Osteoblast (primary cell): ENCODE measurements around the gene CD109. TPM values are rescaled to one million over a fixed set of nuclear protein-coding genes. Genes with fewer than 3 reads are reported as not detected.

Experiments
- DNase-seq: peaks from one replicate; pipeline ENCODE4 v3.0.0; 2011; ENCODE audit warnings: low spot score, mixed read lengths; ENCODE audit not compliant: insufficient read length; ENCODE audit errors: missing footprints
- H2AFZ ChIP-seq: 2 replicates; pipeline ENCODE4 v1.6.0; 2011; ENCODE audit warnings: mild to moderate bottlenecking, low read length
- H3K27ac ChIP-seq: 2 replicates; pipeline ENCODE4 v1.5.1; 2011; ENCODE audit warnings: mild to moderate bottlenecking, low read depth, low read length, moderate library complexity
- H3K27me3 ChIP-seq: 2 replicates; pipeline ENCODE4 v1.6.0; 2012; ENCODE audit warnings: mild to moderate bottlenecking, control low read depth, inconsistent platforms, low read length, moderate library complexity; ENCODE audit not compliant: insufficient read depth
- H3K36me3 ChIP-seq: 2 replicates; pipeline ENCODE4 v1.5.1; 2011; ENCODE audit warnings: mild to moderate bottlenecking, low read length, control low read depth, moderate library complexity; ENCODE audit not compliant: insufficient read depth
- H3K4me1 ChIP-seq: 2 replicates; pipeline ENCODE4 v1.5.1; 2011; ENCODE audit warnings: mild to moderate bottlenecking, low read length, control low read depth, moderate library complexity; ENCODE audit not compliant: insufficient read depth
- H3K4me2 ChIP-seq: 2 replicates; pipeline ENCODE4 v1.6.0; 2011; ENCODE audit warnings: mild to moderate bottlenecking, low read length; ENCODE audit not compliant: insufficient read depth
- H3K4me3 ChIP-seq: fragments of 200-600 bp; sonication (generic); 3 replicates; pipeline ENCODE4 v1.5.1; 2012; ENCODE audit warnings: mild to moderate bottlenecking, low read length, inconsistent platforms; ENCODE audit not compliant: insufficient read depth
- H3K79me2 ChIP-seq: 2 replicates; pipeline ENCODE4 v1.6.0; 2012; ENCODE audit warnings: mild to moderate bottlenecking, low read length, control low read depth, inconsistent platforms; ENCODE audit not compliant: insufficient read depth
- H3K9me3 ChIP-seq: 2 replicates; pipeline ENCODE4 v1.5.1; 2011; ENCODE audit warnings: low read depth, low read length, control low read depth
- H4K20me1 ChIP-seq: 2 replicates; pipeline ENCODE4 v1.6.0; 2012; ENCODE audit warnings: mild to moderate bottlenecking, low read length, control low read depth; ENCODE audit not compliant: insufficient read depth
- total RNA-seq: library from RNA; depleted of rRNA; stranded (reverse); fragments of >200 nt; gene quantifications from 2 replicates; pipeline ENCODE4 v1.2.3, GENCODE V29; 2012
- TF ChIP-seq, protein P1 (sequence below): IDR thresholded peaks from 2 replicates; pipeline ENCODE4 v1.5.1; 2011; ENCODE audit warnings: mild to moderate bottlenecking, low read depth, low read length, moderate library complexity; ENCODE audit errors: extremely low read depth

Gene CD109
- total RNA-seq, 1 donor: 93.4 TPM

DNA sequence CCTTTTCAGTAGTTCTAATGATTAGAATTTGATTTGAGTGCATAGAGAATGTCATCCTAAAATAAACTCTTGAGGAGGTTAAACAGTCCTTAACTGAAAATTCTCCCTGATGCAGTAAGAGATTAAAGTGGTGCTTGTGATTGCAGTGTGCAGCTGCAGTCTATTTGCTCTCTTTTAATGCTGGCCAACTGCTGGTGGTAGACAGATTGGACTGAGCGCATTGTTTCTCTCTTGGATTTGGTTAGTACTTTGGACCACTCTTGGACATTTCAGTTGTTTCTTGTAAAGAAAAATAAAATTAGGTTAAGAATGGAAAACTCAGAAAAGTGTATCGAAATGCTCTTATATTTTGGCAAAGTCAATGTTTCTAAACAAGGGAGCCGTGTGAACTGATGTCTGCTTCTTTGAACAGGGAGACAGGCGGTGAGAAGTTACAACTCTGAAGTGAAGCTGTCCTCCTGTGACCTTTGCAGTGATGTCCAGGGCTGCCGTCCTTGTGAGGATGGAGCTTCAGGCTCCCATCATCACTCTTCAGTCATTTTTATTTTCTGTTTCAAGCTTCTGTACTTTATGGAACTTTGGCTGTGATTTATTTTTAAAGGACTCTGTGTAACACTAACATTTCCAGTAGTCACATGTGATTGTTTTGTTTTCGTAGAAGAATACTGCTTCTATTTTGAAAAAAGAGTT, 127.2 kb downstream of the CD109 start:
- H2AFZ ChIP-seq: no peak overlapping the region
- no peak for DNase-seq
- no peaks in the 10 kb centered on the region for H4K20me1 ChIP-seq
- H3K27ac ChIP-seq: no peak overlapping the region
- no peaks in the 10 kb centered on the region for H3K9me3 ChIP-seq
- H3K4me1 ChIP-seq: no peaks in the 10 kb centered on the region
- no peaks in the 10 kb centered on the region for H3K36me3 ChIP-seq
- H3K27me3 ChIP-seq: no peaks in the 10 kb centered on the region
- no peaks in the 10 kb centered on the region for H3K79me2 ChIP-seq
- no peak overlapping the region for H3K4me3 ChIP-seq
- no peak overlapping the region for H3K4me2 ChIP-seq
- TF ChIP-seq, protein P1, sequence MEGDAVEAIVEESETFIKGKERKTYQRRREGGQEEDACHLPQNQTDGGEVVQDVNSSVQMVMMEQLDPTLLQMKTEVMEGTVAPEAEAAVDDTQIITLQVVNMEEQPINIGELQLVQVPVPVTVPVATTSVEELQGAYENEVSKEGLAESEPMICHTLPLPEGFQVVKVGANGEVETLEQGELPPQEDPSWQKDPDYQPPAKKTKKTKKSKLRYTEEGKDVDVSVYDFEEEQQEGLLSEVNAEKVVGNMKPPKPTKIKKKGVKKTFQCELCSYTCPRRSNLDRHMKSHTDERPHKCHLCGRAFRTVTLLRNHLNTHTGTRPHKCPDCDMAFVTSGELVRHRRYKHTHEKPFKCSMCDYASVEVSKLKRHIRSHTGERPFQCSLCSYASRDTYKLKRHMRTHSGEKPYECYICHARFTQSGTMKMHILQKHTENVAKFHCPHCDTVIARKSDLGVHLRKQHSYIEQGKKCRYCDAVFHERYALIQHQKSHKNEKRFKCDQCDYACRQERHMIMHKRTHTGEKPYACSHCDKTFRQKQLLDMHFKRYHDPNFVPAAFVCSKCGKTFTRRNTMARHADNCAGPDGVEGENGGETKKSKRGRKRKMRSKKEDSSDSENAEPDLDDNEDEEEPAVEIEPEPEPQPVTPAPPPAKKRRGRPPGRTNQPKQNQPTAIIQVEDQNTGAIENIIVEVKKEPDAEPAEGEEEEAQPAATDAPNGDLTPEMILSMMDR: no peak

DNA sequence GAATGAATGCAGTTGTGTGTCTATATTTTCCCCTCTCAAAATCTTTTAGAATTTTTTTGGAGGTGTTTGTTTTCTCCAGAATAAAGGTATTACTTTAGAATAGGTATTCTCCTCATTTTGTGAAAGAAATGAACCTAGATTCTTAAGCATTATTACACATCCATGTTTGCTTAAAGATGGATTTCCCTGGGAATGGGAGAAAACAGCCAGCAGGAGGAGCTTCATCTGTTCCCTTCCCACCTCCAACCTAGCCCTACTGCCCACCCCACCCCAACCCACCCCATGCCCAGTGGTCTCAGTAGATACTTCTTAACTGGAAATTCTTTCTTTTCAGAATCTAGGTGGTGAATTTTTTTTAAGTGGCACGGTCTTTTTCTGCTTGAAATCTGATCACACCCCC, 127.8 kb downstream of the CD109 start:
- no peaks in the 10 kb centered on the region for H4K20me1 ChIP-seq
- no peaks in the 10 kb centered on the region for H3K27me3 ChIP-seq
- no peak overlapping the region for H3K27ac ChIP-seq
- TF ChIP-seq, protein P1: no peak
- DNase-seq: no peak
- H2AFZ ChIP-seq: no peak overlapping the region
- H3K79me2 ChIP-seq: no peaks in the 10 kb centered on the region
- no peaks in the 10 kb centered on the region for H3K9me3 ChIP-seq
- H3K4me3 ChIP-seq: no peak overlapping the region
- no peaks in the 10 kb centered on the region for H3K36me3 ChIP-seq
- no peak overlapping the region for H3K4me2 ChIP-seq
- no peaks in the 10 kb centered on the region for H3K4me1 ChIP-seq

DNA sequence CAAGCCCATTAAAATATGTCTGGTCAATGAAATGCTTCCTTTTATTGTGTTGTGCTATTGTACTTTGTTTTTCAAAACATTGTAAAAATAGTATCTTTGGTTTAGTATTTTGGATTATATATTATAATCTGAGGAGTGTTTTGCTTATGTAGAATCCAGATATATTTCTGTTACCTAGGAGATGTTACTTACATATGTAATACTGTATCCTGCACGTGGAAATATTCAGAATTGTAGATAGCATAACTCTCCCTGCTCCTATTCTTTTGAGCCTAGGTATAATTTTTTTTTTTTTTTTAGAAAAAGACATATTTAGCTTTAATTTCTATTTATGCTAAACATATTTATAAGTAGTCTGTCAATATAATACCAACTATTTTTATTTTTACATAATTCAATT, 130.6 kb downstream of the CD109 start:
- TF ChIP-seq, protein P1: no peak
- no peaks in the 10 kb centered on the region for H3K4me1 ChIP-seq

GRCh38 chr6:73830119-73830518, 134.1 kb downstream of the CD109 start:
- Histone ChIP-seq H3K27me3 (no peaks in the 10 kb centered on the region), H3K27ac (no peak overlapping the region), H3K4me2 (no peak overlapping the region), H3K79me2 (no peaks in the 10 kb centered on the region), H3K4me1 (no peaks in the 10 kb centered on the region), H3K36me3 (no peaks in the 10 kb centered on the region), H3K4me3 (no peak overlapping the region), H2AFZ (no peak overlapping the region), H3K9me3 (no peaks in the 10 kb centered on the region), H4K20me1 (no peaks in the 10 kb centered on the region)
- TF ChIP-seq, protein P1: no peak
- DNase-seq: peak; percentile 47

More for the DNA sequence above, 130.6 kb downstream of the CD109 start:
- no peaks in the 10 kb centered on the region for H3K36me3 ChIP-seq
- no peak overlapping the region for H2AFZ ChIP-seq
- no peaks in the 10 kb centered on the region for H3K9me3 ChIP-seq
- no peak overlapping the region for H3K27ac ChIP-seq
- no peak for DNase-seq
- H3K4me2 ChIP-seq: no peak overlapping the region
- H3K79me2 ChIP-seq: no peaks in the 10 kb centered on the region
- no peaks in the 10 kb centered on the region for H3K27me3 ChIP-seq
- no peaks in the 10 kb centered on the region for H4K20me1 ChIP-seq
- no peak overlapping the region for H3K4me3 ChIP-seq
